RCC 7860 (cell line): Measurements from ENCODE around the gene EXOC3L4.
"Not testable (repeated sequence)": the region's sequence is repeated elsewhere in the genome, so short reads cannot be mapped to it uniquely, and the experiment has no call there.

ENCODE experiments used
- DNase-seq: peaks from one replicate; pipeline ENCODE4 v3.0.0-alpha.2; 2015; ENCODE audit warnings: low spot score
- FAIRE-seq: peaks from 2 replicates; lab custom pipeline; 2012; peaks lifted over from hg19 to GRCh38; lab: Jason Lieb, UNC

EXOC3L4 gene

GRCh38 chr14:103118018-103118662, 23.6 kb downstream of the EXOC3L4 start:
- DNase-seq, result no peak
- FAIRE-seq, result no peak

- FAIRE-seq (no peak), DNase-seq (no peak)
Measured at GRCh38 chr14:103118663-103119404, 24.3 kb downstream of the EXOC3L4 start.

GRCh38 chr14:103119527-103119926, 25.0 kb downstream of the EXOC3L4 start:
- not testable (repeated sequence) for DNase-seq, FAIRE-seq

- DNase-seq (no peak), FAIRE-seq (no peak)
Measured at GRCh38 chr14:103121121-103121845, 26.8 kb downstream of the EXOC3L4 start.

GRCh38 chr14:103121846-103122584, 27.5 kb downstream of the EXOC3L4 start:
- DNase-seq, result peak; percentile 89
- peak; percentile 83 for FAIRE-seq

- DNase-seq (no peak), FAIRE-seq (no peak)
Measured at GRCh38 chr14:103122585-103122946, 28.0 kb downstream of the EXOC3L4 start.

- FAIRE-seq (no peak), DNase-seq (peak; percentile 25)
Measured at GRCh38 chr14:103122947-103123633, 28.6 kb downstream of the EXOC3L4 start, which contains the start of gene TNFAIP2. TSS of gene TNFAIP2 (plus strand) at chr14:103123461. CDS start at chr14:103126458, 2,997 bp downstream.

- no peak for FAIRE-seq
- peak; percentile 26 for DNase-seq
Measured at GRCh38 chr14:103123634-103124500, 29.3 kb downstream of the EXOC3L4 start.

- DNase-seq, result no peak
Measured at GRCh38 chr14:103124501-103125001, 30.0 kb downstream of the EXOC3L4 start.

GRCh38 chr14:103125098-103126070, 30.9 kb downstream of the EXOC3L4 start:
- DNase-seq (no peak), FAIRE-seq (no peak)

More at GRCh38 chr14:103124501-103125001, 30.0 kb downstream of the EXOC3L4 start:
- FAIRE-seq, result no peak

- DNase-seq, result no peak
- no peak for FAIRE-seq
Measured at GRCh38 chr14:103126088-103126872, 31.8 kb downstream of the EXOC3L4 start.

- FAIRE-seq (no peak), DNase-seq (no peak)
Measured at GRCh38 chr14:103126873-103127304, 32.4 kb downstream of the EXOC3L4 start.

GRCh38 chr14:103127356-103127755, 32.8 kb downstream of the EXOC3L4 start:
- FAIRE-seq, result no peak
- DNase-seq, result no peak

- FAIRE-seq (no peak), DNase-seq (no peak)
Measured at GRCh38 chr14:103127861-103128598, 33.5 kb downstream of the EXOC3L4 start.

- no peak for FAIRE-seq
- DNase-seq, result peak; percentile 26
Measured at GRCh38 chr14:103128631-103129300, 34.2 kb downstream of the EXOC3L4 start.
